HCT116 (cell line): ENCODE data around the gene WWOX. TPM values are rescaled to one million over a fixed set of nuclear protein-coding genes. Genes with fewer than 3 reads are reported as not detected.

Experiments used
- ATAC-seq: fragments of 200-7000 bp; cut with Tn5 transposase; 2 replicates; pipeline ENCODE4 v1.9.1; 2020; ENCODE audit warnings: mild to moderate bottlenecking, moderate library complexity
- BruUV-seq: library from RNA; stranded (reverse); fragments of 400-500 nt; replicated peaks from 2 replicates; lab custom pipeline; 2021; lab: Mats Ljungman, UMichigan
- CTCF ChIA-PET: fragments of 300-600 bp; sonication (Branson Sonifier 250); formaldehyde crosslinking; loops from one replicate; lab custom pipeline; 2021; ENCODE audit warnings: antibody characterized with exemption; lab: Charles Lee
- POLR2A ChIA-PET: fragments of 300-600, 350-600 bp; sonication (Branson Sonifier 250); formaldehyde crosslinking; loops from one replicate; lab custom pipeline; 2021; ENCODE audit warnings: antibody characterized with exemption; lab: Charles Lee
- RAD21 ChIA-PET, 2 experiments: fragments of 300-600 bp; sonication (Branson Sonifier 250); formaldehyde crosslinking; loops; one replicate each; lab custom pipeline; 2023; ENCODE audit warnings: low total read pairs in 2 of 2; ENCODE audit not compliant: uncharacterized antibody in 2 of 2, unreplicated experiment in 2 of 2, low non-redundant PET in 1 of 2; lab: Charles Lee
- DNase-seq: peaks from one replicate; pipeline ENCODE4 v3.0.0-alpha.2; 2010; ENCODE audit warnings: low read depth, low spot score
- H2AFZ ChIP-seq: fragments of 200-600 bp; shearing (Covaris generic), sonication (generic); 2 replicates; pipeline ENCODE4 v1.6.1; 2017; ENCODE audit warnings: low read depth, mixed run types, mixed read lengths, antibody characterized with exemption, low read length; ENCODE audit not compliant: poor library complexity, severe bottlenecking
- H3K27ac ChIP-seq: 2 replicates; pipeline ENCODE4 v1.5.1; 2012; ENCODE audit warnings: low read depth, low read length
- H3K27me3 ChIP-seq: fragments of 200-600 bp; sonication (generic); 2 replicates; pipeline ENCODE4 v1.6.1; 2016; ENCODE audit warnings: mixed run types, low read length, mixed read lengths; ENCODE audit not compliant: insufficient read depth
- H3K36me3 ChIP-seq, 2 experiments: fragments of 200-500 bp in 1 of 2; fragments of 200-600 bp in 1 of 2; sonication (Bioruptor generic) in 1 of 2; sonication (generic) in 1 of 2; 2 replicates each; pipeline versions ENCODE4 v1.5.1 to v1.6.1; 2014 to 2016; ENCODE audit warnings: low read length in 2 of 2, inconsistent platforms in 1 of 2, mixed read lengths in 1 of 2, mixed run types in 1 of 2; ENCODE audit not compliant: insufficient read depth in 2 of 2, control insufficient read depth in 1 of 2
- H3K4me1 ChIP-seq, 2 experiments: fragments of 200-600 bp in 1 of 2; sonication (generic) in 1 of 2; 2 replicates each; pipeline versions ENCODE4 v1.5.1 to v1.6.1; 2012 to 2017; ENCODE audit warnings: low read length in 2 of 2, inconsistent platforms in 1 of 2, mild to moderate bottlenecking in 1 of 2, mixed read lengths in 1 of 2, mixed run types in 1 of 2, moderate library complexity in 1 of 2; ENCODE audit not compliant: insufficient read depth in 2 of 2, control insufficient read depth in 1 of 2
- H3K4me2 ChIP-seq: fragments of 200-600 bp; sonication (generic); 2 replicates; pipeline ENCODE4 v1.6.1; 2017; ENCODE audit warnings: mixed run types, low read length, mixed read lengths
- H3K4me3 ChIP-seq, 2 experiments: fragments of 200-600 bp in 1 of 2; sonication (generic) in 1 of 2; replicated peaks in 1 of 2; 2 replicates each; pipeline ENCODE4 v1.5.1; 2011 to 2016; ENCODE audit warnings: low read length in 2 of 2, control low read depth in 1 of 2, low read depth in 1 of 2, mild to moderate bottlenecking in 1 of 2, mixed read lengths in 1 of 2, mixed run types in 1 of 2
- H3K79me2 ChIP-seq: fragments of 200-600 bp; sonication (generic); 2 replicates; pipeline ENCODE4 v1.6.1; 2017; ENCODE audit warnings: mild to moderate bottlenecking, mixed run types, low read length, moderate library complexity, mixed read lengths; ENCODE audit not compliant: insufficient read depth
- H3K9ac ChIP-seq: fragments of 200-600 bp; sonication (generic); 2 replicates; pipeline ENCODE4 v1.6.1; 2016; ENCODE audit warnings: low read length, mixed read lengths
- H3K9me2 ChIP-seq: fragments of 200-600 bp; sonication (generic), shearing (Covaris generic); 2 replicates; pipeline ENCODE4 v1.6.1; 2017; ENCODE audit warnings: mixed run types, mild to moderate bottlenecking, moderate library complexity; ENCODE audit not compliant: insufficient read depth
- H3K9me3 ChIP-seq, 2 experiments: fragments of 200-500 bp in 1 of 2; fragments of 200-600 bp in 1 of 2; sonication (Bioruptor generic) in 1 of 2; sonication (generic) in 1 of 2; 2 replicates each; pipeline ENCODE4 v1.6.1; 2014 to 2017; ENCODE audit warnings: low read length in 2 of 2, mixed read lengths in 2 of 2, inconsistent platforms in 1 of 2, low read depth in 1 of 2, mild to moderate bottlenecking in 1 of 2, mixed run types in 1 of 2, moderate library complexity in 1 of 2; ENCODE audit not compliant: control insufficient read depth in 1 of 2, insufficient read depth in 1 of 2
- H4K20me1 ChIP-seq: fragments of 200-600 bp; sonication (generic), shearing (Covaris generic); 2 replicates; pipeline ENCODE4 v1.6.1; 2017; ENCODE audit warnings: mixed run types, mild to moderate bottlenecking, moderate library complexity; ENCODE audit not compliant: insufficient read depth
- CTCF ChIP-seq, 3 experiments: fragments of 200-600 bp in 1 of 3; sonication (generic) in 1 of 3; IDR thresholded peaks in 2 of 3; conservative IDR thresholded peaks in 1 of 3; 2 replicates each; pipeline ENCODE4 v1.5.1; 2012 to 2017; ENCODE audit warnings: low read depth in 2 of 3, low read length in 2 of 3, antibody characterized with exemption in 1 of 3, borderline replicate concordance in 1 of 3, control low read depth in 1 of 3, mild to moderate bottlenecking in 1 of 3, mixed read lengths in 1 of 3, mixed run types in 1 of 3, moderate library complexity in 1 of 3; ENCODE audit not compliant: insufficient read depth in 1 of 3
- EGR1 ChIP-seq: IDR thresholded peaks from 2 replicates; pipeline ENCODE4 v1.6.1; 2012; ENCODE audit warnings: low read depth
- ELF1 ChIP-seq: IDR thresholded peaks from 2 replicates; pipeline ENCODE4 v1.6.1; 2012; ENCODE audit warnings: low read depth, borderline replicate concordance
- EZH2 ChIP-seq: fragments of 200-600 bp; sonication (generic); IDR thresholded peaks from 2 replicates; pipeline ENCODE4 v1.6.1; 2017; ENCODE audit warnings: antibody characterized with exemption, mixed run types
- EZH2phosphoT487 ChIP-seq: fragments of 200-600 bp; IDR thresholded peaks from 2 replicates; pipeline ENCODE4 v1.6.1; 2018; ENCODE audit warnings: antibody characterized with exemption, borderline replicate concordance
- FOSL1 ChIP-seq: IDR thresholded peaks from 2 replicates; pipeline ENCODE4 v1.6.1; 2012; ENCODE audit warnings: low read depth
- JUND ChIP-seq: IDR thresholded peaks from 2 replicates; pipeline ENCODE4 v1.6.1; 2012
- MAX ChIP-seq: IDR thresholded peaks from 2 replicates; pipeline ENCODE4 v1.6.1; 2012
- POLR2AphosphoS5 ChIP-seq: IDR thresholded peaks from 2 replicates; pipeline ENCODE4 v1.6.1; 2011; ENCODE audit warnings: mild to moderate bottlenecking, low read depth, low read length, moderate library complexity
- RAD21 ChIP-seq: IDR thresholded peaks from 2 replicates; pipeline ENCODE4 v1.6.1; 2012; ENCODE audit warnings: low read depth, mild to moderate bottlenecking
- REST ChIP-seq: IDR thresholded peaks from 2 replicates; pipeline ENCODE4 v1.6.1; 2012; ENCODE audit warnings: low read depth
- SIN3A ChIP-seq: IDR thresholded peaks from 2 replicates; pipeline ENCODE4 v1.6.1; 2012; ENCODE audit warnings: low read depth
- SP1 ChIP-seq: IDR thresholded peaks from 2 replicates; pipeline ENCODE4 v1.6.1; 2012; ENCODE audit warnings: low read depth
- SRF ChIP-seq: IDR thresholded peaks from 2 replicates; pipeline ENCODE4 v1.6.1; 2012; ENCODE audit warnings: low read depth
- TCF7L2 ChIP-seq: IDR thresholded peaks from 2 replicates; pipeline ENCODE4 v1.7.0; 2011; ENCODE audit warnings: borderline replicate concordance, inconsistent platforms; ENCODE audit not compliant: insufficient read depth, insufficient read length; ENCODE audit errors: extremely low read depth
- YY1 ChIP-seq: IDR thresholded peaks from 2 replicates; pipeline ENCODE4 v1.6.1; 2011; ENCODE audit warnings: low read length, low read depth, moderate library complexity, mild to moderate bottlenecking; ENCODE audit not compliant: insufficient replicate concordance; ENCODE audit errors: extremely low read depth
- ZBTB33 ChIP-seq: IDR thresholded peaks from 2 replicates; pipeline ENCODE4 v1.6.1; 2011; ENCODE audit warnings: mild to moderate bottlenecking, low read length, moderate library complexity; ENCODE audit not compliant: insufficient replicate concordance; ENCODE audit errors: extremely low read depth
- ZNF274 ChIP-seq: fragments of 200-500 bp; sonication (Bioruptor generic); IDR thresholded peaks from 2 replicates; pipeline ENCODE4 v1.6.1; 2014; ENCODE audit warnings: mild to moderate bottlenecking, low read depth, low read length, inconsistent platforms
- intact Hi-C: fragments of 100-400 bp; cut with micrococcal nuclease; formaldehyde crosslinking; loops from 2 replicates; pipeline ENCODE4 v1.10.0; 2022
- total RNA-seq: library from RNA; stranded (reverse); gene quantifications from one replicate; pipeline ENCODE4 v1.2.1, GENCODE V29; 2021; ENCODE audit not compliant: unreplicated experiment

Gene WWOX
- total RNA-seq, 1 experiment from 2014 or later = 13.7 TPM

- Histone ChIP-seq H3K27me3 (no peaks in the 10 kb centered on the region), H3K4me3 (no peak overlapping the region), H3K4me1 (no peaks in the 10 kb centered on the region), H3K4me2 (no peak overlapping the region), H3K9me3 (peaks cover 0 to 8% of the 10 kb centered on the region in 2 experiments; a peak in 3 of 4 replicates), H4K20me1 (no peaks in the 10 kb centered on the region), H3K79me2 (no peaks in the 10 kb centered on the region), H3K9me2 (no peaks in the 10 kb centered on the region), H3K36me3 (no peaks in the 10 kb centered on the region), H3K9ac (no peak overlapping the region), H2AFZ (no peak overlapping the region)
- POLR2A ChIA-PET = no interaction called here
- CTCF ChIA-PET = no interaction called here
- RAD21 ChIA-PET = no interaction called here
- intact Hi-C loops = no loop called here
- ATAC-seq = no peak
- no TSS peak for BruUV-seq
- TF ChIP-seq TCF7L2 = no peak
- TF ChIP-seq YY1 = no peak
- no peak for TF ChIP-seq CTCF (IDR thresholded peaks at IDR 0.05 in 2 of 3, conservative IDR thresholded peaks at IDR 0.05 in 1 of 3; ENCODE audit: borderline replicate concordance in 1 of 3, insufficient read depth in 1 of 3, low read depth in 2 of 3, low read length in 2 of 3)
- no peak for TF ChIP-seq RAD21
- no peak for TF ChIP-seq SIN3A
- no peak for TF ChIP-seq SP1
- TF ChIP-seq ZNF274 = no peak
- TF ChIP-seq FOSL1 = no peak
- no peak for TF ChIP-seq POLR2AphosphoS5
- no peak for TF ChIP-seq ELF1
- no peak for TF ChIP-seq JUND
- no peak for TF ChIP-seq EZH2
- TF ChIP-seq ZBTB33 = no peak
- no peak for TF ChIP-seq MAX
- TF ChIP-seq EGR1 = no peak
- no peak for TF ChIP-seq EZH2phosphoT487
- TF ChIP-seq REST = no peak
- no peak for TF ChIP-seq SRF
- TF ChIP-seq, all 23 proteins: peak for 0
- no peak overlapping the region for H3K27ac ChIP-seq
- no peak for DNase-seq
These were observed 714.3 kb downstream of the WWOX start for GRCh38 chr16:78813661-78814311.
